Stimulated activated CD8-positive, alpha-beta memory T cell treated with anti-CD3 and anti-CD28 coated beads, Interleukin-4, amount 100 ng/mL, for 1 hour (primary cell): ENCODE measurements around the gene DPF1.
"Not testable (repeated sequence)": the region's sequence is repeated elsewhere in the genome, so short reads cannot be mapped to it uniquely, and the experiment has no call there.

ENCODE experiments used
- DNase-seq, 2 donors: peaks; one replicate each; pipeline ENCODE4 v3.0.0-alpha.2; 2020; ENCODE audit warnings: low read depth in 2 of 2, low spot score in 1 of 2

Gene DPF1

GRCh38 chr19:38250821-38251563 is 27.0 kb upstream of the DPF1 start:
- DNase-seq = no peak

- DNase-seq = no peak
Observed at GRCh38 chr19:38250428-38250820, 26.4 kb upstream of the DPF1 start.

- no peak for DNase-seq
Observed at GRCh38 chr19:38248421-38248820, 24.4 kb upstream of the DPF1 start.

GRCh38 chr19:38247734-38248268 is 23.8 kb upstream of the DPF1 start:
- no peak for DNase-seq

GRCh38 chr19:38247126-38247525 is 23.1 kb upstream of the DPF1 start:
- DNase-seq = no peak

- no peak for DNase-seq
Observed at GRCh38 chr19:38245826-38246498, 21.9 kb upstream of the DPF1 start.

GRCh38 chr19:38243279-38243673 is 19.3 kb upstream of the DPF1 start:
- no peak for DNase-seq

- DNase-seq = no peak
Observed at GRCh38 chr19:38239816-38240215, 15.8 kb upstream of the DPF1 start.

- no peak for DNase-seq
Observed at GRCh38 chr19:38234615-38235014, 10.6 kb upstream of the DPF1 start.

- DNase-seq = peak; percentile 53 to 54
Observed at GRCh38 chr19:38233740-38234251, 9.8 kb upstream of the DPF1 start.

GRCh38 chr19:38231918-38232317 is 7.9 kb upstream of the DPF1 start:
- DNase-seq = no peak

GRCh38 chr19:38230506-38231133 is 6.6 kb upstream of the DPF1 start:
- DNase-seq = not testable (repeated sequence)

GRCh38 chr19:38229585-38230073 is 5.6 kb upstream of the DPF1 start:
- DNase-seq = peak in 1 of 2 donors; percentile 27

- DNase-seq = no peak
Observed at GRCh38 chr19:38228491-38229439, 4.7 kb upstream of the DPF1 start.

GRCh38 chr19:38228005-38228377 is 4.0 kb upstream of the DPF1 start:
- no peak for DNase-seq

GRCh38 chr19:38227287-38228004 is 3.4 kb upstream of the DPF1 start:
- DNase-seq = no peak

GRCh38 chr19:38224863-38225218 is 819 bp upstream of the DPF1 start:
- DNase-seq = not testable (repeated sequence)

GRCh38 chr19:38223617-38224013 is 407 bp downstream of the DPF1 start:
- no peak for DNase-seq

GRCh38 chr19:38223119-38223523 is 901 bp downstream of the DPF1 start:
- DNase-seq = no peak
